Right lobe of liver (tissue), 6 donors: ENCODE results near the gene THRAP3. TPM values are rescaled to one million over a fixed set of nuclear protein-coding genes. Genes with fewer than 3 reads are reported as not detected.

Experiments
- ATAC-seq, 4 donors: fragments of 200-7000 bp; cut with Tn5 transposase; one replicate each; pipeline ENCODE4 v1.9.1; 2020; ENCODE audit warnings: mild to moderate bottlenecking in 4 of 4, moderate library complexity in 4 of 4
- DNase-seq, 3 donors: peaks; one replicate each; pipeline ENCODE4 v3.0.0-alpha.2; 2020
- H3K27ac ChIP-seq, 3 donors: fragments of 200-600 bp; one replicate each; pipeline ENCODE4 v1.8.0; 2022
- H3K27me3 ChIP-seq, 2 donors: fragments of 200-600 bp; one replicate each; pipeline ENCODE4 v1.8.0; 2022
- H3K36me3 ChIP-seq, 4 donors: fragments of 200-600 bp; sonication (generic) in 1 of 4; one replicate each; pipeline versions ENCODE4 v1.5.1 to v1.8.0; 2017 to 2022; ENCODE audit warnings: control low read depth in 1 of 4
- H3K4me1 ChIP-seq, 4 donors: fragments of 200-600 bp; sonication (generic) in 1 of 4; one replicate each; pipeline versions ENCODE4 v1.5.1 to v1.8.0; 2017 to 2022; ENCODE audit warnings: control low read depth in 1 of 4
- H3K4me3 ChIP-seq, 3 donors: fragments of 200-600 bp; one replicate each; pipeline ENCODE4 v1.8.0; 2022
- H3K9me3 ChIP-seq, 4 donors: fragments of 200-600 bp; sonication (generic) in 1 of 4; one replicate each; pipeline versions ENCODE4 v1.5.1 to v1.8.0; 2017 to 2022; ENCODE audit warnings: control low read depth in 1 of 4
- POLR2A ChIP-seq: fragments of 450-650 bp; IDR thresholded peaks from one replicate; pipeline ENCODE4 v1.6.1; 2017; ENCODE audit warnings: antibody characterized with exemption, mild to moderate bottlenecking
- WGBS: methylation state at CpG from one replicate; pipeline ENCODE4 v1.1.6; 2018; ENCODE audit warnings: low coverage, low lambda C conversion rate; ENCODE audit not compliant: insufficient coverage; ENCODE audit errors: missing lambda C conversion rate; 5-methylcytosine and 5-hydroxymethylcytosine counted together
- intact Hi-C, 2 donors: fragments of 100-400 bp; cut with DNase I; formaldehyde crosslinking; loops; one replicate each; pipeline versions ENCODE4 v1.11.2 to v1.14.1; 2022
- total RNA-seq, 6 experiments: library from RNA; depleted of rRNA in 2 of 6; stranded (reverse); fragments of >200 nt in 2 of 6; fragmentation: NEBNext Ultra II Directional in 3 of 6; extraction: Animal tissue kit (Norgen Biotek cat#: 25700) in 3 of 6; gene quantifications; one replicate each; pipeline versions ENCODE4 v1.1.0 to v1.2.4, GENCODE V29; 2016 to 2023
- TF ChIP-seq, protein P1 (sequence below), 4 donors: fragments of 200-600 bp in 3 of 4; fragments of 450-650 bp in 1 of 4; IDR thresholded peaks; one replicate each; pipeline versions ENCODE4 v1.5.1 to v1.8.0; 2016 to 2022; ENCODE audit warnings: antibody characterized with exemption in 4 of 4, mild to moderate bottlenecking in 2 of 4
- donor health status: DM: no; HTN: yes; CAD: no.
- donor health status: DM: no; HTN: no; CAD: no.
- donor health status: DM: no; HTN: no; CAD: no.
- donor health status: DM: no; HTN: yes; CAD: no.
- donor health status: DM: no; HTN: yes; CAD: no.

Gene THRAP3
- total RNA-seq, 6 experiments from 2014 or later, result 33.7 to 53.6 (median 40.7) TPM

DNA sequence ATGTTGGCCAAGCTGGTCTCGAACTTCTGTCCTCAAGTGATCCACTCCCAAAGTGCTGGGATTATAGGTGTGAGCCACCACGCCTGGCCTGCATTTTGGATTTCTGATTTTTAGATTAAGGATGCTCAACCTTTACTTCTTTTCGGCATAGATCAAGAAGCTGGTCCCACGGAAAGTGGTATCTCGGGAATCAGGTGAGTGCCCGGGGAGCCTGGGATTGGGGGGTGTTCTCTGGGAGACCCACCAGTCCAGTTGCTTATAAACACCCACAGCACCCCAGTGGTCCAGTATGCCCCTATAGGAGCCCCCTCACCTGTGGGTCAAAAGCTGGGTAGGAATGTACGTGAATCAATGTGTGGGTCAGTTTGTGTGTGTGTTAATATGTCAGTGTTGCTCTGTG, 85.2 kb downstream of the THRAP3 start:
- DNase-seq, result peak in 1 of 3 donors; percentile 37

DNA sequence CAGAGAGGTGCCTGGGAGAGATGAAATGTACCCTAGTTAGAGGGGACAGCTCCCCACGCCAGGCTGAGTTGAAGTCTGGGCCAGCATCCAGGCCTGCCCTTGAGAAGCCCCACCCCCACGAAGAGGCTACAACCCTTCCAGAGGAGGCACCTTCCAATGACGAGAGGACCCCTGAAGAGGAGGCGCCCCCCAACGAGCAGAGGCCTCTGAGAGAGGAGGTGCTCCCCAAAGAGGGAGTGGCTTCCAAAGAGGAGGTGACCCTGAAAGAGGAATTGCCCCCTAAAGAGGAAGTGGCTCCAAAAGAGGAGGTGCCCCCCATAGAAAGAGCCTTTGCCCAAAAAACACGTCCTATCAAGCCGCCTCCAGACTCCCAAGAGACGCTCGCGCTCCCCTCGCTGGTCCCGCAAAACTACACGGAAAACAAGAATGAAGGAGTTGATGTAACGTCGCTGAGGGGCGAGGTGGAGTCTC, 96.1 kb downstream of the THRAP3 start:
- Histone ChIP-seq H3K27me3 (no peaks in the 10 kb centered on the region), H3K4me3 (peak overlapping the region in 1 of 3 donors; percentile 64), H3K36me3 (no peaks in the 10 kb centered on the region), H3K27ac (no peak overlapping the region), H3K9me3 (no peaks in the 10 kb centered on the region), H3K4me1 (peaks cover 0 to 10% (median 4%) of the 10 kb centered on the region in 4 donors)
- WGBS, result 67% methylated on average over 5 of the region's 16 CpGs
- DNase-seq, result no peak
- no peak for ATAC-seq
- TF ChIP-seq POLR2A, result no peak
- TF ChIP-seq, protein P1, sequence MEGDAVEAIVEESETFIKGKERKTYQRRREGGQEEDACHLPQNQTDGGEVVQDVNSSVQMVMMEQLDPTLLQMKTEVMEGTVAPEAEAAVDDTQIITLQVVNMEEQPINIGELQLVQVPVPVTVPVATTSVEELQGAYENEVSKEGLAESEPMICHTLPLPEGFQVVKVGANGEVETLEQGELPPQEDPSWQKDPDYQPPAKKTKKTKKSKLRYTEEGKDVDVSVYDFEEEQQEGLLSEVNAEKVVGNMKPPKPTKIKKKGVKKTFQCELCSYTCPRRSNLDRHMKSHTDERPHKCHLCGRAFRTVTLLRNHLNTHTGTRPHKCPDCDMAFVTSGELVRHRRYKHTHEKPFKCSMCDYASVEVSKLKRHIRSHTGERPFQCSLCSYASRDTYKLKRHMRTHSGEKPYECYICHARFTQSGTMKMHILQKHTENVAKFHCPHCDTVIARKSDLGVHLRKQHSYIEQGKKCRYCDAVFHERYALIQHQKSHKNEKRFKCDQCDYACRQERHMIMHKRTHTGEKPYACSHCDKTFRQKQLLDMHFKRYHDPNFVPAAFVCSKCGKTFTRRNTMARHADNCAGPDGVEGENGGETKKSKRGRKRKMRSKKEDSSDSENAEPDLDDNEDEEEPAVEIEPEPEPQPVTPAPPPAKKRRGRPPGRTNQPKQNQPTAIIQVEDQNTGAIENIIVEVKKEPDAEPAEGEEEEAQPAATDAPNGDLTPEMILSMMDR (IDR thresholded peaks at IDR 0.05), result no peak
- intact Hi-C loops, result no loop called here

More for the DNA sequence above, 85.2 kb downstream of the THRAP3 start:
- Histone ChIP-seq H3K36me3 (peaks cover 0 to 5% (median 0%) of the 10 kb centered on the region in 4 donors), H3K4me1 (peaks cover 0 to 4% (median 0%) of the 10 kb centered on the region in 4 donors), H3K27me3 (no peaks in the 10 kb centered on the region), H3K27ac (no peak overlapping the region), H3K9me3 (no peaks in the 10 kb centered on the region), H3K4me3 (no peak overlapping the region)
- 100% methylated on average over 3 of the region's 7 CpGs for WGBS
- intact Hi-C loops, result no loop called here
- no peak for ATAC-seq
- TF ChIP-seq, protein P1 (IDR thresholded peaks at IDR 0.05), result no peak
- no peak for TF ChIP-seq POLR2A

DNA sequence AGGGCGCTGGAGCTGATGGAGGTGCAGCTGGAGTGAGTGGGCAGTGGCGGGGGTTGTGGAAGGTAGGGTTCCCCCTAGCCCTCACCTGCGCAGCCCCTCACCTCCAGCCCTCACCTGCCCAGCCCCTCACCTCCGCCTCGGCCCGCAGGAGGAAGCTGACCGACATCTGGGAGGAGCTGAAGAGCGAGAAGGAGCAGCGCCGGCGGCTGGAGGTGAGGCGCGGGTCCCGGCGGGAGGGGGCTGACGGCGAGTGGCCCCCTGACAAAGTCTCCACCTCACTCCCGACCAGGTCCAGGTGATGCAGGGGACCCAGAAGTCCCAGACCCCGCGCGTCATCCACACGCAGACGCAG, 96.5 kb downstream of the THRAP3 start:
- no peaks in the 10 kb centered on the region for H3K36me3 ChIP-seq
- no peaks in the 10 kb centered on the region for H3K27me3 ChIP-seq
- no peak for DNase-seq
- no peak overlapping the region for H3K27ac ChIP-seq
- WGBS, result 33% methylated on average over 1 of the region's 23 CpGs
- intact Hi-C loops, result no loop called here
- H3K9me3 ChIP-seq, result no peaks in the 10 kb centered on the region
- no peak for ATAC-seq
- peaks cover 0 to 10% (median 4%) of the 10 kb centered on the region in 4 donors for H3K4me1 ChIP-seq
- peak overlapping the region in 2 of 3 donors; percentile 2 to 64 for H3K4me3 ChIP-seq
- no peak for TF ChIP-seq POLR2A
- TF ChIP-seq, protein P1 (IDR thresholded peaks at IDR 0.05), result no peak

DNA sequence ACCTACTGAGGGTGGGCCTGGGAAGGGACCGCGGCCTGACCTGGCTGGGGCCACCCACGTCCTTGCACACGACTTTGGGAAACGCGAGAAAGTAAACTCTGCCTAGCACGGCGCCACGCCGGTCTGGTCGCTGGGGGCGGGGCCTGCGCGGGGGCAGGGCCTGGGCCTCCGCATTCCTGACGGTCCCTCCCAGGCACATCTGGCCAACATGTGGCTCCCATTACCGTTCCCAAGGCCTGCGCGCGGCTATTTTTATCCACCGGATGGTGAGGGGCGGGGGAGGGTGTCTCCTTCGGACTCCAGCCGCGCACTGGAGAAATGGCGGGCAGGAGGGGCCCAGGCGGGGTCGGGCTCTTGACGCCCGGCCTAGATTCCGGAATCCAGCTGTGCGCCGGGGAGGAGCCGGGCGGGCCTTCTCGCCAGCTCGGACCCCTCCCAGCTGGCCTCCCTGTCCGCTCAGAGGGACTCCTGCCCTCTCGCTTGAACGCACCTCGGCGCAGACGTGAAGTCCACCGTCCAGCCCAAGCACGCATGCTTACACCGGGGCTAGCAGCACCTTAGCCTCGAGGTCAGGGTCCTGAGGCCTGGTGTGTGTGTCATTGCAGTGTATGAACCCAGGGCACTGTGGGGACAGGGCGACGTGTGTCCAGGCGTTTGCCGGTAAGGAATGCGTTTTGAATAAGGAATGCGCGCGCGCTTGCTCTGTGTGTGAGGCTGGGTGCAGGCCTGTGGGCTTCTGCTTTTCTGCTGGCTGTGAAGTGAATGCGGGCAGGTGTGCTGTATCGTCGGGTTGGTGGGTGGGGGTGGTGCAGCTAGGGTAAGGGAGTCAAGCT, 97.1 kb downstream of the THRAP3 start:
- Histone ChIP-seq H3K4me3 (peak overlapping the region; percentile 2 to 64 (median 14)), H3K27me3 (no peaks in the 10 kb centered on the region), H3K36me3 (no peaks in the 10 kb centered on the region), H3K9me3 (no peaks in the 10 kb centered on the region), H3K27ac (no peak overlapping the region), H3K4me1 (peaks cover 0 to 10% (median 4%) of the 10 kb centered on the region in 4 donors)
- DNase-seq, result peak in 1 of 3 donors; percentile 70
- peak; percentile 8 to 33 (median 21) for ATAC-seq
- TF ChIP-seq, protein P1 (IDR thresholded peaks at IDR 0.05), result no peak
- TF ChIP-seq POLR2A, result no peak
- 34% methylated on average over 19 of the region's 59 CpGs for WGBS
- intact Hi-C loops, result no loop called here
